Adipose tissue (tissue), 3 donors: ENCODE data around the gene VPS13C. TPM values are rescaled to one million over a fixed set of nuclear protein-coding genes. Genes with fewer than 3 reads are reported as not detected.
A peak's percentile ranks its signal among the peaks of the same experiment; 100 is the strongest.

Source experiments
- H3K27ac ChIP-seq: one replicate; pipeline ENCODE4 v1.5.1; 2013; ENCODE audit warnings: low read depth, low read length
- WGBS, 3 donors: extraction: QIAGEN DNeasy Blood & Tissue Kit; methylation state at CpG; one replicate each; pipeline ENCODE4 v1.1.7; 2013; 5-methylcytosine and 5-hydroxymethylcytosine counted together
- polyA plus RNA-seq, 3 donors: library from polyadenylated mRNA; stranded (reverse); fragments of 200-250 nt; gene quantifications; one replicate each; pipeline ENCODE4 v1.2.3, GENCODE V29; 2013
- donor health status: healthy with polysubstance abuse.
- donor health status: Bipolar disorder and iron deficiency.
- donor health status: healthy.

VPS13C gene, protein sequence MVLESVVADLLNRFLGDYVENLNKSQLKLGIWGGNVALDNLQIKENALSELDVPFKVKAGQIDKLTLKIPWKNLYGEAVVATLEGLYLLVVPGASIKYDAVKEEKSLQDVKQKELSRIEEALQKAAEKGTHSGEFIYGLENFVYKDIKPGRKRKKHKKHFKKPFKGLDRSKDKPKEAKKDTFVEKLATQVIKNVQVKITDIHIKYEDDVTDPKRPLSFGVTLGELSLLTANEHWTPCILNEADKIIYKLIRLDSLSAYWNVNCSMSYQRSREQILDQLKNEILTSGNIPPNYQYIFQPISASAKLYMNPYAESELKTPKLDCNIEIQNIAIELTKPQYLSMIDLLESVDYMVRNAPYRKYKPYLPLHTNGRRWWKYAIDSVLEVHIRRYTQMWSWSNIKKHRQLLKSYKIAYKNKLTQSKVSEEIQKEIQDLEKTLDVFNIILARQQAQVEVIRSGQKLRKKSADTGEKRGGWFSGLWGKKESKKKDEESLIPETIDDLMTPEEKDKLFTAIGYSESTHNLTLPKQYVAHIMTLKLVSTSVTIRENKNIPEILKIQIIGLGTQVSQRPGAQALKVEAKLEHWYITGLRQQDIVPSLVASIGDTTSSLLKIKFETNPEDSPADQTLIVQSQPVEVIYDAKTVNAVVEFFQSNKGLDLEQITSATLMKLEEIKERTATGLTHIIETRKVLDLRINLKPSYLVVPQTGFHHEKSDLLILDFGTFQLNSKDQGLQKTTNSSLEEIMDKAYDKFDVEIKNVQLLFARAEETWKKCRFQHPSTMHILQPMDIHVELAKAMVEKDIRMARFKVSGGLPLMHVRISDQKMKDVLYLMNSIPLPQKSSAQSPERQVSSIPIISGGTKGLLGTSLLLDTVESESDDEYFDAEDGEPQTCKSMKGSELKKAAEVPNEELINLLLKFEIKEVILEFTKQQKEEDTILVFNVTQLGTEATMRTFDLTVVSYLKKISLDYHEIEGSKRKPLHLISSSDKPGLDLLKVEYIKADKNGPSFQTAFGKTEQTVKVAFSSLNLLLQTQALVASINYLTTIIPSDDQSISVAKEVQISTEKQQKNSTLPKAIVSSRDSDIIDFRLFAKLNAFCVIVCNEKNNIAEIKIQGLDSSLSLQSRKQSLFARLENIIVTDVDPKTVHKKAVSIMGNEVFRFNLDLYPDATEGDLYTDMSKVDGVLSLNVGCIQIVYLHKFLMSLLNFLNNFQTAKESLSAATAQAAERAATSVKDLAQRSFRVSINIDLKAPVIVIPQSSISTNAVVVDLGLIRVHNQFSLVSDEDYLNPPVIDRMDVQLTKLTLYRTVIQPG (N-terminal part only)
- polyA plus RNA-seq, result 10 to 100 TPM in 2 of 3 donors, 1 to 10 TPM in 1; 8.1 to 11.0 (median 11.0) TPM

DNA sequence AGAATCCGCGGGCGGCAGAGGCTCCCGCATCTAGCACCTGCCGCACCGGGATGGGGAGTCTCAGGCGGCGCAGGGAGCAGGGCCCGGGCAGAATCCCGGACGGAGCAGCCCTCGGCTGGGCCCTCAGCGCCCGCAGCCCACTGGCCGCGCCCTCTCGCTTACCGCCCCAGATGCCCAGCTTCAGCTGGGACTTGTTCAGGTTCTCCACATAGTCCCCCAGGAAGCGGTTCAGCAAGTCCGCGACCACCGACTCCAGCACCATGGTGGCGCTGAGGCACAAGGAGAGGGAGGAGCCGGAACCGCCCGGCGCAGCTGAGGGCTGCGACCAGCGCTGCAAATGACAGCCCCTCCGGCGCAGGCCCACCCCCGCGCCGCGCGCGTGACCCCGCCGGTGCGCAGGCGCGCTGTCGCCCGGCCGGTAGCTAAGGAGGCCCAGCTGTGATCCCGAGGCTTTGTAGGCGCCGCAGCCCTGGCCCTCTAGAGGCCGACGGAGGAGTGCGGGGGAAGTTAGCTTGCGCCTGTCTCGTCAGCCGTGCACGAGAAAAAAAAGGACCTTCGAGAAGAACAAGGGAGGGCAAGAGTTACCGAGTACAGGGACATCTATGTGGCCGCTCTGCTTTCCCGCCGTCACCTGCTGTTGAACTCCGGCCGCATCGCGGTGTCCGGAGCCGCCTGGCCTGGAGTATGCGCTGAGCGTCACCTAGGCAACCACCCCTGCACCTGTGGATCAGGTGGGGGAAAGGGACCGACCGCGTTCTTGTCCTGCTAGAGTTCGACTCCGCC, at the start of gene VPS13C:
VPS13C (minus strand) TSS at position 335 of the 783 bp plus-strand sequence; CDS start at position 262, 73 bp downstream.
- H3K27ac ChIP-seq, result peak within 1 kb of the TSS; percentile 12
- 0 to 1% (median 0%) methylated on average over 64 to 73 of the region's 73 CpGs for WGBS, 3 donors

DNA sequence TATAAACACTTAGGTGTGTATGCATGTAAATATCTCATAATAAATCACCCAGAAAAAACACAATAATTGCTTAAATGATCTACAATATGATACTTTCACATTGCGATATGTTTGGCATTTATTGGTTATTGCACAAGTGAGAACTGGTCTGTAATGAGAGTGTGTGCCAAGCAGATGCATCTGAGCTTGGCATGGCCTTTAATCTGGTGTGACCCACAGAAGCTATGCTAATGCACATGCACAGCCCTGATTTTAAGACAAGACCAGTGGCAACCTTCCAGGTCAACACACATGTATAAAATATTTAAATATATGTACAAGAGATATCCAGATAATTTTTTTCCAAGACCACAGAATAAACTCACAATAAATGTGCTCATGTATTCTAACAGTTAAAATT, 49.2 kb upstream of the VPS13C start:
- no peak overlapping the region for H3K27ac ChIP-seq
- 79 to 86% (median 83%) methylated on average over 1 of the region's 1 CpG for WGBS, 3 donors

DNA sequence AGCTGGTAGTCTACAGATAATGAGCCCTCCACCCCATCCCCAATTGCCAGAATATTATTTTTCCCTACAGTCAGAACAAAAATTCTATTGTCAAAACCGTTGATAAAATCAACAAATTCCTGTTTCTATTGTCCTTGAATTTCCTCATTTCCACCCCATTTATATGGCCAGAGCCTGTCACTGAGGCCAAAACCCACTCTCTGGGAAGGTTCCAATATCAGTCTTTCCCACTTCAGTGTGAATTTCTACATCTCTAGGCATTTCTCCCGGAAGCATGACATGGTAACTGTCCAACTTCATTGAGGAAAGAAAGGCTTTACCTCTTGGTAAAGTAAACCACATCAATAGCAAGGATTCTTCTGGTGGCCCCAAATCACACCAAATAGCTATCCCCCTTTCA, 48.2 kb upstream of the VPS13C start:
- 40 to 64% (median 53%) methylated on average over 2 of the region's 2 CpGs for WGBS, 3 donors

DNA sequence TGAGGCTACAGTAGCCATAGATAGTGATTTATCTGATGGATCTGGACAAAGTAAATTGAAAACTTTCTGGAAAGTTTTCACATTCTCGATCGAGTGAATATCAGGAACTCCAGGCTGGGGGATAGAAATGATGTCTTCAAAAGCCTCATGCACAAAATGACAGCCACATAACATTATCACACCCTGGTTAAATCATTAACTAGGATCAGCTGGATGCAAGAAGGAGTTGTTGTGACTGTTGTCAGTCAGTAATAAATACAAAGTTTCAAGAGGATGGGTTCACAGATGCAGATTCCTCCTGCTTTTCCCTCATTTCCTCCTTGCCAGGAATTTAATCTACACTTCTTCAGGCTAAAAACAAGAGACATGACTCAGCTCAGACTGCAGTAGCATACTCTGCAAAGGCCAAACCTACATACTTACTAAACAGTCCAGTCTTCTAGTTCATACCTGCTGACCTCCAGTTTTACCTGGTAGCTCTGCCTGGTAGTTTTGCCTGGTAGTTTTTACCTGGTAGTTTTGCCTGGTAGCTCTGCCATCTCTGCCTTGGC, 47.4 kb upstream of the VPS13C start:
- 43 to 90% (median 79%) methylated on average over 2 of the region's 2 CpGs for WGBS, 3 donors
- no peak overlapping the region for H3K27ac ChIP-seq

More for the DNA sequence above, 48.2 kb upstream of the VPS13C start:
- no peak overlapping the region for H3K27ac ChIP-seq

DNA sequence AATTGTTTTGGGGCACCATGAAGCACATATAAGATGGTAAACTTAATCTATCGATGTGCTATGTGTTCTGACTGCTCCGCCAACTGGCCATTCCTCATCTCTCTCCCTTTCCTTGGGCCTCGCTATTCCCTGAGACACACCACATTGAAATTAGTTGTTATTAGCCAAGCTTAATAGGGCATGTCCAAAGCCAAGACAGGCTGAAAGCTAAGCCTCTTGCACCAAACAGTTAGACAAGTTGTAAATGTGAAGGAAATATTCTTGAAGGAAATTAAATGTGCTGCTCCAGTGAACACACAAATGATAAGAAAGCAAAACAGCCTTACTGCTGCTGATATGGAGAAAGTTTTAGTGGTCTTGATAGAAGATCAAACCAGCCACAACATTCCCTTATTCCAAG, 45.8 kb upstream of the VPS13C start:
- H3K27ac ChIP-seq, result no peak overlapping the region
- WGBS, 3 donors, result 96 to 98% (median 97%) methylated on average over 3 of the region's 3 CpGs

DNA sequence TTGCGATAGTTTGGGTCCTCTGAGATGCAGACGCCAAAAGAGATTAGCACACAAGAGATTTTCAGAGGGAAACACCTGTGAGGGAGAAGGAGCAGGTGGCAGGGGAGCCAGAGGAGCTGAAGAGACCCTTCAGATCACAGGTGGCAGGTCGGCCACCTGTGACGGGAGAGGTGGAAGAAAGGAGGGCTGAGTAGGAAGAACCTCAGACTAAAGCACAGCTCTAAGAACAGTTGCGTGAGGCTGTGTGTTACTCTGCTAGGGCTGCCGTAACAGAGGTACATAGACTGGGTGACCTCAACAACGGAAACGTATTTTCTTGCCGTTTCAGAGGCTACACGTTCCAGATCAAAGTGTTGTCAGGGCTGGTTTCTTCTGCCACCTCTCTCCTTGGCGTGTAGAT, 45.0 kb upstream of the VPS13C start:
- WGBS, 3 donors, result 92 to 97% (median 93%) methylated on average over 11 of the region's 11 CpGs
- H3K27ac ChIP-seq, result no peak overlapping the region

DNA sequence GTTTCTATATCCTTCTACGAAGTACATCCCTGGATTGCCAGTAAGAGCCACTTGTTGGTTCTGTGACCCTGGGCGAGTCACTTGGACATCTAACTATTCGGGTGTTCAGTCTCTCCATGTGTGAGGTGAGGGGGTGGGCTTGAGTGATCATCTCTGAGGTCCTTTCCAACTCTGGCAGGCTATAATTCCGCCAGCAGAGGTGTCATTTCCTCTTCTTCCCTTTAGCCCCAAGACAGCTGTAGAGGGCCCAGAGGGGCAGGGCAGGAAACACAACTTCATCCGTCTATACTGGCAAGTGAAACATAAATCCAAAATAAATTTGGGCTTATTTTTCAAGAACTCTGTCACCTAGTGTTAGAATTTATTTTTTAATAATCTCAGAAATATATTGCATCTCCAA, 44.6 kb upstream of the VPS13C start:
- WGBS, 3 donors, result 57 to 81% (median 70%) methylated on average over 5 of the region's 5 CpGs
- H3K27ac ChIP-seq, result no peak overlapping the region

DNA sequence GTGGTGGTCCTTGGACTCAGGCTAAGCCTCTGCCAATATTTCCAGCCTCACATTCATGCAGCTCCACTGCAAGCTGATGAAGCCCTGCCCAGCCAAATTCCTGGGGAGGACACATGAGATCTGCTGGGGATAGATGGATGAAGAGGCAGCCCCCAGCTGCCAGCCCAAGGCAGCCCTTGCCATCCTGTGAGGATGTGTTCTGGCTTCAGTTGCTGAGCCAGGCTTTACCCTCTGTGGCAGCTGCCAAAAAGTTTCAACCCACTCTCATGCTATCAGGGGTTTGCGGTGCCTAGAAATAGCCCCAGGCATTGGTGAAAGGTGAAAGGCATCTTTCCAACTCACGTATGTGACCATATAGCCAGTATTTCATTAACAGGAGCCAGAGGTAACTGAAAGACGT, 44.2 kb upstream of the VPS13C start:
- 73 to 89% (median 74%) methylated on average over 3 of the region's 3 CpGs for WGBS, 3 donors
- H3K27ac ChIP-seq, result no peak overlapping the region

DNA sequence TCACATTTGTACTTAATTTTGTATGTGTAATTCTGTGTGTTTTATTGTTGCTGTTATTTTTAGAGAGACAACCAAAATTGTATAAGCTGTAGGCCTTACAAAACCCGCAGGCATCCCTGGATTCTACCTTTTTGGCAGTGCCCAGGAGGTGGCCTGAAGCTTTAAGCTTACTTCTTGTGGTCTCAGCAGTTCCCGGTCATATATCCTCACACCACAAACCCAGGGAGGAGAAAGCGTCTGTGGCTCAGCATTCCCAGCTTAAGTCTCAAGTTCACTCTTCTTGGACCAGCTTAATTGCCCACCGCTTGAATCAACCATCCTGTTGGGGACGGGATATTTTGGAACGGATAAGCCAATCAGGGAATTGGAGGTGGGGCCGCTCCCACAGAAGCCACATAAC, 43.2 kb upstream of the VPS13C start:
- H3K27ac ChIP-seq, result no peak overlapping the region
- 93 to 94% (median 94%) methylated on average over 7 of the region's 7 CpGs for WGBS, 3 donors

DNA sequence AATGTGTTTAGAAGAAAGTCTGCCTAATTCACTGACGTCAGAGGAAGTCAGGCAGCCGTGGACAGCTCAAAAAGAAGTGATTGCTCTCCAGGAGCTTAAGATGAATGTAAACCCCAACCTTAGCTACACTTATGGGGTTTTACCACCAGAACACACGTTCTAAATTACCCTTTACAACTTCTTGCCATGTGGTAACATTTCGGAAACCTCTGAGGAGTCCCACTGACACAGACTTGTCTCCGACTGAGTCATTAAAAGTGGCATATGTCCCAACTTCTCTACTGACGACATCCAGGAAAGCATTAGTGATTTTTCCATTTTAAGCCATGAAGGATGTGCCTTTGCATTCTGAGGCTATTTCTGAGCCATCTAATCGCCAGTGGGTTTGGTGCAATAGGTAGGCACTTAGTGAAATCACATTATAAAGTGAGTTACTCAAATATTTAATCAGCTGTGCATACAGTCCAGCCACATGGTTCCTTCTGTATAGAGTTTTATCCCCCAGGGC, 38.9 kb upstream of the VPS13C start:
- H3K27ac ChIP-seq, result no peak overlapping the region
- 35 to 45% (median 36%) methylated on average over 7 of the region's 7 CpGs for WGBS, 3 donors

DNA sequence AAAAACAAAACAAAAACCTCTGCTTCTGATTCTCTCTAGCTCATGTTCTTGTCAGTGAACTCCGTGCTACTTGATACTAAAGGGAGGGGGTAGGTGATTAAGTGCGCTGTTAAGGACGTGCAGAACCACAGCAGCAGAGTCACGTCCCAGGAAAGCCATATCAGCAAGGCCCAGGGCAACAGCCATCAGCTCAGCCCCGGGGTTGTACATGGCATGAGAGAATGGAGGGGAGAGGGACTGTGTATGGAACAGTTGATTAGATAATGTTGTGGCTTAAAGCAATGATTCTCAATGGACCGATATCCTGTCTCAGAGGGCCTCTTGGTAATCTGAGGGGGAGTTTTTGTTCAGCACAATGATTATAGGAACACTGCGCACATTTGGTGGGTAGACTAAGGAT, 34.1 kb upstream of the VPS13C start:
- WGBS, 3 donors, result 68 to 77% (median 77%) methylated on average over 7 of the region's 7 CpGs
- H3K27ac ChIP-seq, result no peak overlapping the region

DNA sequence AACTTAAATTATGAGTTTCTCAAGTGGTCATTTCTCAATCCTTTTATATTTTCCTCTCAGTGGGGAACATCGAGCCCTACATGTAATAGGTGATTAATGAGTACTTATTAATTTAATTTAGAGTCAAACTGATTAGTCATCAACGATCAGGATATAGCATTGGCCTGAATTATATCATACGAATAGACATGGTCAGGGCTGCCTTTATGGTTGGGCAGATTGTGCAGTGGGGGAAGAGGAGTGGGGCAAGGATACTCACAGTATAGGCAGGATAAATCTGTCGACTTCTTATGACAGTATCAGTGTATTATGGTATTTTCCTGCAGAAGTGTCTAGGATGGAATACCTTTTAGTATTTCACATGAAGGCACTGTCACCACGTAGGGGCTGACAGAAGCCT, 33.6 kb upstream of the VPS13C start:
- WGBS, 3 donors, result 78 to 88% (median 82%) methylated on average over 5 of the region's 5 CpGs
- no peak overlapping the region for H3K27ac ChIP-seq

DNA sequence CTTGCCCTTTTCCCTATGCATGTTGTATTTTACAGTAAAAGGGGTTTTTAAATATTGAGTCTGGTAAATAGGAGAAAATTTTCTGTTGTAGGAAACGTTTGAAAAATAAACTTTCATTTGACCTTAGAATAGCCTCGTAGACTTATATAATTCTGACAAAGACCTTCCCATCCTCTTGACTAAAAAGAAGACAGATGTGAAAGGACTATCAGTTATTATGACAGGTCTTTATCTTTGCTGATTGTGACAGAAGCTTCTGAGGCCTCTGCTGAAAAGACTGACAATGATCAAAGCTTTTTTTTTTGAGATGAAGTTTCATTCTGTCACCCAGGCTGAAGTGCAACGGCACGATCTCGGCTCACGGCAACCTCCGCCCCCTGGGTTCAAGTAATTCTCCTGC, 30.7 kb upstream of the VPS13C start:
- no peak overlapping the region for H3K27ac ChIP-seq
- 87 to 94% (median 91%) methylated on average over 7 of the region's 7 CpGs for WGBS, 3 donors

DNA sequence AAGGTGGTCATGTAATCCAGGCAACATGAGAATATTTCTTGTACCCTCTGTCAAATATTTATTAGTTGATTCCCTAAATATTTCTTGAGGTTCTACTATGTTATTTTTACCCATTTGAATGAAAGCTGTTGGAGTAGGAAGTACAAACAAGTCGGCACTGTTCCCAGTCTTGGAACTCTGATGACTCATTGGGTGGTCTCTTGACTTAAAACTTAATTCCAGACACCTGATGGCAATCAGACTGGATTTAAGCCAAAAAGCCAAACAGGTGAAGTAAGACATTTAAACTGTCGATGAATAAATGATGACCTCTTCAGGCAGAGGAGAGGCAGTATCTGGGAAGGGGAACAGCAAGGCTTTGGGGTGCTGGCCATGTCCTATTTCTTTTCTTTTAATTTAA, 29.4 kb upstream of the VPS13C start:
- 60 to 67% (median 65%) methylated on average over 2 of the region's 2 CpGs for WGBS, 3 donors

DNA sequence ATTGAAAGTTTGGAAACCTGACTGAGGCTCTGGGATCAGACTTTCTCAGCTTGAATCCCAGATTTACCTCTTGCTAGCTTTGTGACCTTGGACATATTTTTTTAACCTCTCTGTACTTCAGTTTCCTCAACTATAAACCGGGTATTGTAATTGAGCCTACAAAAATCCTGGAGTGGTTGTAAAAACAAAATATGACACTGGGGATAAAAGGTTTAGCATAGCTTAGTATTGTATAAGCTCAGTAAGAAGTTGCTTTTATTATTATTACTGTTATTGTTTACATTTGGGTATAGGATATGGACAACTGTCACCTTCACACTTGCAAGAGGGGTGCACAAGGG, 28.1 kb upstream of the VPS13C start:
- WGBS, 3 donors, result 23 to 67% (median 56%) methylated on average over 1 of the region's 1 CpG
- no peak overlapping the region for H3K27ac ChIP-seq

More for the DNA sequence above, 29.4 kb upstream of the VPS13C start:
- H3K27ac ChIP-seq, result no peak overlapping the region

DNA sequence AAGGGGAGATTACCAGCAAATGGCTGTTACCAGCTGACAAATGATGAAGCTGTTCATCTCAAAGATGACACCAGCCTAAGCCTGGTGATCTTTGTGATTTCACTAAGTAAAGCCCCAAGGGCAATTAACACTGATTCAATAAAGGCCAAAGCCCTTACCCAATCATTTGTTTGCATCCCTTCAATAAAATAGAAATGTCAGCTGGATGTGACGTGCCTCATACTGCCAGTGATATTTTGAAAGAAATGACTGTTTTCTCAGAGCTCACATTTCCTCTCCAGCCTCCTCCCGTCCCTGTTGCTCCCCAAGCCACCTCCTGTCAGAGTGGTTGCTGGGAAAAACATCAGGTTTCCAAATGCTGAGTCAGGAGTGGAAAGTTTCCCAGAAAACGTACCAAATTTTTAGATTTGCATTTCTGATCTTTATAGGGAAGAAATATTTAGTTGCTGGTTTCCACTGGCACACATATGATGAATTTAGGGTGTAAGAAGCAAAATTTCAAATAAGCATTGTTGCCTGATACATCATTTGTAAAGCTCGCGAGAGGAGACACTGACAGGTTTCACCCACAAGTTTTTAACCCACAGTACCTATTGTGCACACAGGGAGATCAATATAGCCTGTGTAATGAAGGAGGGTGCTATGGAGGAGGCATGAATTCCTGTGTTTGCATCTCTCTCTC, 27.6 kb upstream of the VPS13C start:
- H3K27ac ChIP-seq, result no peak overlapping the region

DNA sequence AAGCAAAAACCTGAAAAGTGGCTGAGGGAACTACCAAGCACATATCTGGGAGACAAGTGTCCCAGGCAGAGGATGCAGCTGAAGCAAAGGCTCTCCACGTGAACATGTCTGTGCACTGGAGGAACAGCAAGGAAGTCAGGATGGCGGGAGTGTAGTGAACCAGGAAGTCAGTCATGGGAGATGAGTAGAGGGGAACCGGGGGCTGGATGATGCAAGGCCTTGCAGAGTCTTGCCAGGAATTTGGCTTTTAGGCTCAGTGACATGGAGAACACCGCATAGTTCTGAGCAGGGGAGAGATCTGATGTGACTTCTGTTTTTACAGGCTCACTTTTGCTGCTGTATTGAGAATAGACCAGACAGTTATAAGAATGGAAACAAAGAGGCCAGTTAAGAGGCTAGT, 25.5 kb upstream of the VPS13C start:
- H3K27ac ChIP-seq, result no peak overlapping the region
- WGBS, 3 donors, result 41 to 63% (median 46%) methylated on average over 4 of the region's 4 CpGs

More for the DNA sequence above, 27.6 kb upstream of the VPS13C start:
- WGBS, 3 donors, result 21 to 27% (median 22%) methylated on average over 5 of the region's 5 CpGs
